ENCODE data around the gene AHR.

The AHR gene

DNA sequence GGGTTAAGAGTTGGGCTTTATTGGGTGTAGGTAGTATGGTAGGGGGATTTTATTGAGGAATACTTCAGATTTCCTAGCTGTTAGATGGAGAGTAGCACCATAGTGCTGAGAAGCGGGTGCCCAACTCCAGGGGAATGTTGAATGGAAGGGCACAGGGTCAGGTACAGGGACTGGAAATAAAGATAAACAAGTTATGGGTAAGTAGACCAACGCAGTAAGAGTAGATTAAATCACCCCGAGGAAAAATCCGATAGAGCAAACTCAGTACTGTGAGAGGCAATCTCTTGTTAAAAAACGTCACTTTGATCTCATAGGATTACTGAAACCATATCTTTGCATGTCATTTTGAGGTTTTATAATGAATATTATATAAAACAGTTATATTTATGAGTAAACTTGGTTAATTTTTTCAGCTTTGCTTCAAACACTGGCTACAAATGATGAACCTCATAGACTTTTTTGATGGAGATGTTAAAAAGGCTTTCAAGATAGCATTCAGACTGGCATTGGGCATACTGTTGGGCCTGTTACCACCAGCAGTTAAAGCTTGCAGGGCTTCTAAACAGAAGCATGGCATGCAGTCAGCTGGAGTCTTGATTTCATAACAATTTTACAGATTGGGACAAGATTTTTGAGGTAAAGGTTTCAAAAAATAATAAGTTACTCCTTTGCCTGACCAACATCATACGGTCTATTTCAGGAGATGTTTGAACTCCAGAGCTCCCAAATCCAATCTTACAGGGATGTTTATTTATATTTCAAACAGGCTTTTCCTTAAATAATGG, 7.1 kb downstream of the AHR start:
- no peak for DNase-seq

DNA sequence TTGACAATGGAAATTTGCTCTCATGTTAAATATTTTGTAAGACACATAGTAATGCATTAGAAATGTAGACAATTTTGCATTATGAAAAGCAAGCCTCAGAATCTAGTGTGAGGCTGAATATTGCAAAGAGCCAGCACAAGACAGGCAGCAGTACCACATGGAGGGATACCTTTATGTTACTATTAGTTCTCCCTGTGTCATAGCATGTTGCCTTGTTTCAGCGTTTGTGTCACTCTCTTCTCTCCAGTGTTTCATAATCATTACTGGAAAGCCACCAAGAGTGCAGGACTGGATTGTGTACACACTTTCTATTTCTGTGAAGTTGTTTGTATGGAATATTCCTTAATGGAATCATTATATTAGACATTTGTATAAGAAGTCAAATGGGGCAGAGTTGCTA, 8.5 kb downstream of the AHR start:
- DNase-seq: no peak

DNA sequence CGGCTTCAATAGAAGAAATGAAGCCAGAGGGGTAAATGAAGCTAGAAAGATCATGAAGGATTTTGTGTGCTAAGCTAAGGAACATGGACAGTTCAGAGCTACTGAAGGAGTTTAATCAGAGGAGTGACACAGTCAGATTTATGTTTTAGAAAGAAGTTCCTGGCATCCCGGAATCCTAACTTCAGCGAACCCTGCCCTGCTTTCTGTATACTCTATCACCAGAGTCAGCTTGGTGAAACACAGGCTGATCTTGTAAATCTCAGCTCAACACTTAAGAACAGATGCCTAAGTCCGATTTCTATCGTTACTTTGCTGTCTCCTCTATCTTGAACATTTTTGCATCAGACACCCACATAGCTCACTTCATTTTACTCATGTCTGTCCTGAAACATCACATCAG, 9.1 kb downstream of the AHR start:
- DNase-seq: no peak

DNA sequence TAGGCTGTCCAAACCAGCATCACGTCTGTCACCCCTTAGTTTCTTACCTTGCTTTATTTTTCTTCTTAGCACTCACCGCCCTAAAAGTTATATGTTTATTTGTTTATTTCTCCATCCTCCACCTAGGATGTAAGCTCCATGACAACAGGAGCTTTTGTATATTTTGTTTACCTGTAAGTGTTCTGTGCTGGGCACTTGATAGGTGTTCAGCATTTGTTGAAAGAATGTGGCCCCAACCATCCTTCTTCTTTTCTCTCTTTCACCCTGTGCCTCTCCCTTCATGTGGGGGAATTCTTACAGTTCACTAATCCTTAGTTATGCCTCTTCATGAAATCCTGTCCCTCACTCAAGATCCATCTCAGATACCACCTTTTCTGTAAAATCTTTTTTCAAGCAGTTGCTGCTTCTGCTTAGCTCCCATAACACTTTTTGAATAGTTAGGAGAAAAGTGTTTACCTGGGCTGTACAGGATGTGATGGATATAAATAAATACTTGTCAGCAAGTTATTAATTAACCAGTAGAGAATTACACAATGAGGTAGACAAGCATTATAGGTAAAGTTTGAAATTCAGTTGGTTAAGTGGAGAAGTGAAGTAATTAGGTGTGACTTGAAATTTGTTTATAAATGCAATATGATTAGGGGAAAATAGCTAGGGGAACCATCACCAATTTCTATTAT, 9.7 kb downstream of the AHR start:
- DNase-seq: no peak

- DNase-seq: no peak
Measured at GRCh38 chr7:17311194-17311593, 12.7 kb downstream of the AHR start.

DNA sequence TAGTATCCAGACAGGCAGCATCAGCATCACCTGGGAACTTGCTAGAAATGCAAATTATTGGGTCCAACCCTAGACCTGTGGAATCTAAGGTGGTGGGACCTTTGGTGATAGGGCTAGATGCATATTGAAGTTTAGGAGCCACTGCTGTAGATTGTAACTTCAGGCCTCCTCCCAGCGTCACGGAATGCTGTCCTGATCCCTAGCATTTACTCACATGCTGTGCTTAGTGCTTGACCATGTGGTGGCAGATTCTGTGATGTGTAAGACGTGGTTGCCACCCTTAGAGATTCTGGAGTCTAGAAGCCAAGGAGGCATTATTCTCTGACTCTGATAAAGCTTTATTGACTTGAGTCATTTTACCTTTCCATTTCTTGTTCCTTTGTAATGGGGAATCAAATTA, 13.5 kb downstream of the AHR start:
- DNase-seq: no peak

GRCh38 chr7:17312641-17313040, 14.2 kb downstream of the AHR start:
- no peak for DNase-seq

- no peak for DNase-seq
Measured at GRCh38 chr7:17313194-17313593, 14.7 kb downstream of the AHR start.

- no peak for DNase-seq
Measured at GRCh38 chr7:17315974-17316373, 17.5 kb downstream of the AHR start.

DNA sequence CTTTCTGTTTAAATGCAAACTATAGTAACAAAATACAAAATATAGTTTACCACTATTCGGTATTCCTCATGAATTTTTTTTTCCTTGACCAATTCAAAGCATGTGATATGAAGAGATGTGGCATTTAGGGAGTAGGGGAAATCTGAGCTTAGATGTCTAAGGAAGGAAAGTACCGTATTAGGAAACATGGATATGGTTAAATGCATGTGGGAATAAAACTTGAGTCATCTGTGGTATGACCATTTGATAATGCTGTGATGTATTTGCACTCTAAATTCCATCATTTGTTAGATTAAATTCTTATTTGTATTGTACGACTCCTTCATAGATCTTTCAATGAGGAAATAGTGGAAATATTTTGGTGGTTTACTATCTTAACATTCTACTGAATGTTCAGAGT, 19.7 kb downstream of the AHR start:
- no peak for DNase-seq

DNA sequence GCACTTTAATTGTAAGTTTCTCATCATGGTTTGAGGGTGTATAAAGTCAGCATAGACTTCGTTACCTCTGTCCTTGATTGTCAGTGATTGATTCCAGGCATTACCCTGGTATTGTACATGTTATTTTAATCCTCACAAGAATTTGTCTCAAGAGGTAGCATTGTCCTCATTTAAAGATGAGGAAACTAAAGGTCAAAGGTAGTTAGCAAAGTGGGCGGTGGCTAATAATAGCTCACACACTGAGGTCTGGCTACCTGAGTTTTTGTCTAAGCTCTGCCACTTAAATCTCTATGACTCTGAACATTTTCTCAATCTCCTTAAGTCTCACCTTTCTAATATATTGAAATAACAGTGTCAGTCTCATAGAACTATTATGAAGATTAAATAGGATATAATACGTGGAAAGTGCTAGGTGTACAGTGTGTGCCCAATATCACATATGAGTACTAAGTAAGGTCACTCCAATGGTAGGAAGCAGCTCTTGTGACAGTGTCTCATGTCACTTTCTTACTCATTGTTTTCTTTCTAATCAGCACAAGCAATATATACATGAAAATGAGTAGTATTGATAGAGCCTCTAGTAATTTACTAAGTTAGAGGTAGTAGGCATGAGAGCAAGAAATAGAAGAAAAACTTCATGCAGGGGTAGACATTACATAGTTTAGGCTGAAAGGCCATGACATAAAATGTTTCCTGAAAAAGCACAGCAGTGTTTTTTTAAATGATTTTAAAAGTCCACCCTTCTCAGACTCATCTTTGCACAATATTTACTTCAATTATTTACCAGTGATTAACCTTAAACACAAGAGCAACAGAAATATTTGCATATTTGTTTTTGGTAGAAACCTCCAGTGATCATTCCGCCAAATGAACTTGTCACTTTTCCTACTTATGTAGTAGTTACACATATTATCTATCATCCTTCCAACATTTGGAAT, 21.0 kb downstream of the AHR start:
- no peak for DNase-seq

GRCh38 chr7:17320102-17320497, 21.6 kb downstream of the AHR start:
- no peak for DNase-seq

DNA sequence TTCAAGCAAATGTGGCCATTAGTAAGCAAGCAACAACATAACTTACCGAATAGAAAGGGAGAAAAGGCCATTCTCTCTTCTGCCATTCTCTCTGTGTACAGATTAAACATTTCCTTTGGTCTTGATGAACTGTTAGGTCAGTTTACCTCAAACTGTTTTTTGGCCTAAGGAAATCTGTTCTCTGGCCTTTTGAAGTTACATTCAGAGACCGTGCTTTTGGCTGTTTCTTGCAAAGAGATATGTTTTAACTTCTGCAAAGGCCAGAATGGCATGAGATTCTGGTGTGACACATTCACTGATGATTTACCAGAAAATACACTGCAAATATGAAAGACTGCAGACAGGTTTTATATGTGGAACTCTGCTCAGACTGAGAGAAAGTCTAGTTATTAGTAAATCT, 22.2 kb downstream of the AHR start:
- no peak for DNase-seq

- no peak for DNase-seq
Measured at GRCh38 chr7:17325364-17325763, 26.9 kb downstream of the AHR start.

- DNase-seq: no peak
Measured at GRCh38 chr7:17326378-17326777, 27.9 kb downstream of the AHR start.

DNA sequence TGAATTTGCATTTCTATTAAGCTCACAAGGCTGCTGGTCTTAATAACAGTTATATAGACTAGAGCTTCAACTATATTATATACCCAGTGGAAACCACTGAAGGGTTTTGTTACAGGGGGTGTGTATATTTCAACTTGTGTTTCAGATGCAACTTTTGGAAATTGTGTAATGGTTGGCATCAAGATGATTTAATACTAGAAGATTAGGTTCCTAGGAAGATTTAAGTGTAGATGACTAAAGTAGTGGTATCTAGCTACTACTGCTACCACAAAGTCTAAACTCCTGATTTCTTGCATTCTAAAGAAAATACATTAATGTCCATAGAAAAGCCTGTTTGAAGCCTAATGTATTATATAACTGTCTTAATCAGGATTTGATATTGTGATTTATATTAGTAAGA, 30.2 kb downstream of the AHR start:
- DNase-seq: no peak

DNA sequence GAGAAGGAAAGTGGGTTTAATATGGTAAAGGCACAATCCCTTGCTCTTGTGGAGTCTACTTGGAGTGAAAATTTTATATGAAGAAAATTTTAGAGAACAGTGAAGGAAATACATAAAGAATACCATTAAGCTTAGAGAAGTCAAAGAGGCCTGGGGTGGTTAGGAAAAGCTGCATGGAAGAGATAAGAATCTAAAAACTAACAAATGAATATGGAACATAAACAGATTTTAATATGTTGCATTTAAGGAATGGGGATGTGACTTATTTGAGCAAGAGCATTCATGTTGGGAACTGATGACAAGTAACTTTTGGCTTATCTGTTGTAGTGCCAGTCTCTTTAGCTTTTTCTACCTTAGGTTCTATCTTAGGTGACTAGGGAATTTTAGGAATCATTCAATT, 31.0 kb downstream of the AHR start:
- no peak for DNase-seq

- DNase-seq: no peak
Measured at GRCh38 chr7:17331891-17332501, 33.5 kb downstream of the AHR start.

DNA sequence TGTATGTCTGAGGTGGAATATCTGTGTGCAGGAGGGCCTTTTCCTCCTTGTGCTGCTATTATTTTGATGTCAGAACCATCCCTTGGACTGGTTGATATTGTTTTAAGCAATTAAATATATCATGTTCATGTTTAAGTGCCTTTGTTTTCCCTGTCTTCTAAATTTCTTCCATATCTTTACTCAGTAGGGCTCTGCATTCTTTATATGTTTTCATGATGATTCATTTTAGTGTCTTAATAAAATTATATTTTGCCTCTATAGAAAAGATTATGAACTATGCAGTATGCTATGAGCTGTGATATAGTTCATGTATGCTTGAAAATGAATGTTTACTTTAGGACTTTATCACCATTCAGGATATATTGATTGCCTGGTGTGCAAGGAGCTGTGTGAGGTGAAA, 34.8 kb downstream of the AHR start:
- no peak for DNase-seq

- no peak for DNase-seq
Measured at GRCh38 chr7:17336168-17336567, 37.7 kb downstream of the AHR start.

DNA sequence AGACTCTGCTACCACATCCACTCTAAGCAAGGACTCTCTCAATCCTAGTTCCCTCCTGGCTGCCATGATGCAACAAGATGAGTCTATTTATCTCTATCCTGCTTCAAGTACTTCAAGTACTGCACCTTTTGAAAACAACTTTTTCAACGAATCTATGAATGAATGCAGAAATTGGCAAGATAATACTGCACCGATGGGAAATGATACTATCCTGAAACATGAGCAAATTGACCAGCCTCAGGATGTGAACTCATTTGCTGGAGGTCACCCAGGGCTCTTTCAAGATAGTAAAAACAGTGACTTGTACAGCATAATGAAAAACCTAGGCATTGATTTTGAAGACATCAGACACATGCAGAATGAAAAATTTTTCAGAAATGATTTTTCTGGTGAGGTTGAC, 40.7 kb downstream of the AHR start:
- no peak for DNase-seq

DNA sequence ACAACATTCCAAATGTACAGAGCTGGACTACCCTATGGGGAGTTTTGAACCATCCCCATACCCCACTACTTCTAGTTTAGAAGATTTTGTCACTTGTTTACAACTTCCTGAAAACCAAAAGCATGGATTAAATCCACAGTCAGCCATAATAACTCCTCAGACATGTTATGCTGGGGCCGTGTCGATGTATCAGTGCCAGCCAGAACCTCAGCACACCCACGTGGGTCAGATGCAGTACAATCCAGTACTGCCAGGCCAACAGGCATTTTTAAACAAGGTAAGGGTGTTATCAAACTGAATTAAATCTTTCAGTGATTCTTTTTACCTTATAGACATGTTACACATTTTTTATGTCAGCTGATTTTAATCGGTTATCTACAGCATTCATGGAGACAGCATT, 41.5 kb downstream of the AHR start:
- DNase-seq: no peak

DNA sequence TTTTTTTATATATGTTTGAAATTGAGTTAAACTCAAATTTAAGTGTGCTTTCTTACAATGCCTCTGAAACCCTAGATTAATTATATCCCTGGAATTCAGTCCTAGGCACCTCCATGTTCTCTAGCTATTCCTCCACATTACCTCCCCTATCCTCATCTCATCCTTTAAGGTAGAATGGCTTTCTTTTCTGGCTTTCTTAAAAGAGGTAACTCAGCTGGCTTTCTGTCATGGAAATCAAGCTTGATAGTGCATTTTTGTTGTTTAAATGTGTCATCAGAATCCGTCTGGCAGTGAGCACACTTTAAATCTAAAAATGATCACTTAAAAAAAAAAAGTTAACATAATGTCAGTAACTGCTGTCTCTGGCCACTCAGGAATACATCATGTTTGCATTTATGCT, 42.2 kb downstream of the AHR start:
- no peak for DNase-seq
